ENCODE data around the gene GSTM3. TPM values are rescaled to one million over a fixed set of nuclear protein-coding genes. Genes with fewer than 3 reads are reported as not detected.

GSTM3 gene
- total and polyA plus RNA-seq, 2 experiments from 2014 or later = 3.1 to 4.1 TPM

- no peak for TF ChIP-seq ZNF462 (CRISPR knock-in tag; IDR thresholded peaks at IDR 0.05)
Observed at GRCh38 chr1:109772658-109773202, 31.9 kb upstream of the GSTM3 start (continued).

GRCh38 chr1:109771712-109772657, 31.1 kb upstream of the GSTM3 start:
- Histone ChIP-seq H3K79me2 (replicated peaks; ENCODE audit: insufficient read depth) (no peaks in the 10 kb centered on the region), H3K4me1 (ENCODE audit: insufficient read depth) (no peaks in the 10 kb centered on the region), H3K9me2 (ENCODE audit: insufficient read depth) (no peaks in the 10 kb centered on the region), H3K4me3 (no peak overlapping the region), H3K27ac (ENCODE audit: low read depth) (no peak overlapping the region), H2AFZ (no peak overlapping the region; the same call in 1 of the 2 replicates), H3K27me3 (ENCODE audit: insufficient read depth) (no peaks in the 10 kb centered on the region), H3F3A (replicated peaks; ENCODE audit: low read depth) (no peaks in the 10 kb centered on the region), H3K4me2 (no peak overlapping the region), H4K20me1 (replicated peaks; ENCODE audit: insufficient read depth) (no peaks in the 10 kb centered on the region), H3K36me3 (ENCODE audit: insufficient read depth) (no peaks in the 10 kb centered on the region)
- Mint-ChIP-seq H3K36me3 (ENCODE audit: low read depth) (no peaks in the 10 kb centered on the region), H3K4me1 (no peaks in the 10 kb centered on the region; the same call in 2 of the 3 replicates), H3K27me3 (ENCODE audit: insufficient read depth, low read depth, poor library complexity) (peaks cover 17% of the 10 kb centered on the region), H3K4me3 (no peak overlapping the region), H3K27ac (no peak overlapping the region), H3K9me3 (no peaks in the 10 kb centered on the region)
- DNase-seq (ENCODE audit: low spot score) (no peak), ATAC-seq (no peak)
- TF ChIP-seq ZNF114 (CRISPR knock-in tag; IDR thresholded peaks at IDR 0.05) = no peak
- TF ChIP-seq JUNB (IDR thresholded peaks at IDR 0.05; ENCODE audit: unreplicated experiment) = no peak
- no peak for TF ChIP-seq STAT1 (IDR thresholded peaks at IDR 0.05; ENCODE audit: unreplicated experiment)
- TF ChIP-seq POLR2AphosphoS5 (IDR thresholded peaks at IDR 0.05; ENCODE audit: low read depth) = no peak
- TF ChIP-seq, protein P1, sequence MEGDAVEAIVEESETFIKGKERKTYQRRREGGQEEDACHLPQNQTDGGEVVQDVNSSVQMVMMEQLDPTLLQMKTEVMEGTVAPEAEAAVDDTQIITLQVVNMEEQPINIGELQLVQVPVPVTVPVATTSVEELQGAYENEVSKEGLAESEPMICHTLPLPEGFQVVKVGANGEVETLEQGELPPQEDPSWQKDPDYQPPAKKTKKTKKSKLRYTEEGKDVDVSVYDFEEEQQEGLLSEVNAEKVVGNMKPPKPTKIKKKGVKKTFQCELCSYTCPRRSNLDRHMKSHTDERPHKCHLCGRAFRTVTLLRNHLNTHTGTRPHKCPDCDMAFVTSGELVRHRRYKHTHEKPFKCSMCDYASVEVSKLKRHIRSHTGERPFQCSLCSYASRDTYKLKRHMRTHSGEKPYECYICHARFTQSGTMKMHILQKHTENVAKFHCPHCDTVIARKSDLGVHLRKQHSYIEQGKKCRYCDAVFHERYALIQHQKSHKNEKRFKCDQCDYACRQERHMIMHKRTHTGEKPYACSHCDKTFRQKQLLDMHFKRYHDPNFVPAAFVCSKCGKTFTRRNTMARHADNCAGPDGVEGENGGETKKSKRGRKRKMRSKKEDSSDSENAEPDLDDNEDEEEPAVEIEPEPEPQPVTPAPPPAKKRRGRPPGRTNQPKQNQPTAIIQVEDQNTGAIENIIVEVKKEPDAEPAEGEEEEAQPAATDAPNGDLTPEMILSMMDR (conservative IDR thresholded peaks at IDR 0.05; ENCODE audit: low read depth in 2 of 2) = no peak
- TF ChIP-seq, protein P2, sequence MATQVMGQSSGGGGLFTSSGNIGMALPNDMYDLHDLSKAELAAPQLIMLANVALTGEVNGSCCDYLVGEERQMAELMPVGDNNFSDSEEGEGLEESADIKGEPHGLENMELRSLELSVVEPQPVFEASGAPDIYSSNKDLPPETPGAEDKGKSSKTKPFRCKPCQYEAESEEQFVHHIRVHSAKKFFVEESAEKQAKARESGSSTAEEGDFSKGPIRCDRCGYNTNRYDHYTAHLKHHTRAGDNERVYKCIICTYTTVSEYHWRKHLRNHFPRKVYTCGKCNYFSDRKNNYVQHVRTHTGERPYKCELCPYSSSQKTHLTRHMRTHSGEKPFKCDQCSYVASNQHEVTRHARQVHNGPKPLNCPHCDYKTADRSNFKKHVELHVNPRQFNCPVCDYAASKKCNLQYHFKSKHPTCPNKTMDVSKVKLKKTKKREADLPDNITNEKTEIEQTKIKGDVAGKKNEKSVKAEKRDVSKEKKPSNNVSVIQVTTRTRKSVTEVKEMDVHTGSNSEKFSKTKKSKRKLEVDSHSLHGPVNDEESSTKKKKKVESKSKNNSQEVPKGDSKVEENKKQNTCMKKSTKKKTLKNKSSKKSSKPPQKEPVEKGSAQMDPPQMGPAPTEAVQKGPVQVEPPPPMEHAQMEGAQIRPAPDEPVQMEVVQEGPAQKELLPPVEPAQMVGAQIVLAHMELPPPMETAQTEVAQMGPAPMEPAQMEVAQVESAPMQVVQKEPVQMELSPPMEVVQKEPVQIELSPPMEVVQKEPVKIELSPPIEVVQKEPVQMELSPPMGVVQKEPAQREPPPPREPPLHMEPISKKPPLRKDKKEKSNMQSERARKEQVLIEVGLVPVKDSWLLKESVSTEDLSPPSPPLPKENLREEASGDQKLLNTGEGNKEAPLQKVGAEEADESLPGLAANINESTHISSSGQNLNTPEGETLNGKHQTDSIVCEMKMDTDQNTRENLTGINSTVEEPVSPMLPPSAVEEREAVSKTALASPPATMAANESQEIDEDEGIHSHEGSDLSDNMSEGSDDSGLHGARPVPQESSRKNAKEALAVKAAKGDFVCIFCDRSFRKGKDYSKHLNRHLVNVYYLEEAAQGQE (IDR thresholded peaks at IDR 0.05; ENCODE audit: unreplicated experiment) = no peak
- no peak for TF ChIP-seq EZH2phosphoT487 (IDR thresholded peaks at IDR 0.05; ENCODE audit: unreplicated experiment)
- no peak for TF ChIP-seq NANOG (IDR thresholded peaks at IDR 0.05; ENCODE audit: borderline replicate concordance)
- TF ChIP-seq EZH2 (IDR thresholded peaks at IDR 0.05; ENCODE audit: low read depth, unreplicated experiment) = no peak
- TF ChIP-seq CREB1 (CRISPR knock-in tag; IDR thresholded peaks at IDR 0.05; ENCODE audit: low read depth) = no peak

Measured in GM23338 (cell line).